IPS DF 6.9 (cell line): ENCODE results near the gene LYPD4.
"Not testable (repeated sequence)": the region's sequence is repeated elsewhere in the genome, so short reads cannot be mapped to it uniquely, and the experiment has no call there.

Experiments used
- DNase-seq: peaks from one replicate; pipeline ENCODE4 v3.0.0-alpha.2; 2013; ENCODE audit warnings: low read depth, low spot score
- H3K27ac ChIP-seq: one replicate; pipeline ENCODE4 v1.5.1; 2013; ENCODE audit warnings: low read length, control low read depth
- H3K27me3 ChIP-seq: 2 replicates; pipeline ENCODE4 v1.6.1; 2013; ENCODE audit warnings: mild to moderate bottlenecking, low read length; ENCODE audit not compliant: control insufficient read depth, insufficient read depth
- H3K36me3 ChIP-seq: 2 replicates; pipeline ENCODE4 v1.6.1; 2013; ENCODE audit warnings: low read length; ENCODE audit not compliant: control insufficient read depth, insufficient read depth
- H3K4me1 ChIP-seq: 2 replicates; pipeline ENCODE4 v1.6.1; 2013; ENCODE audit warnings: low read length; ENCODE audit not compliant: control insufficient read depth, insufficient read depth
- H3K4me3 ChIP-seq: 2 replicates; pipeline ENCODE4 v1.5.1; 2013; ENCODE audit warnings: mild to moderate bottlenecking, low read length
- H3K9me3 ChIP-seq: 2 replicates; pipeline ENCODE4 v1.6.1; 2013; ENCODE audit warnings: low read length, inconsistent platforms; ENCODE audit not compliant: control insufficient read depth, insufficient read depth
- WGBS: extraction: QIAGEN DNeasy Blood & Tissue Kit; methylation state at CpG from one replicate; pipeline ENCODE4 v1.1.7; 2013; ENCODE audit warnings: mixed read lengths, missing lambda C conversion rate; ENCODE audit not compliant: insufficient read length, insufficient coverage; 5-methylcytosine and 5-hydroxymethylcytosine counted together

LYPD4 gene

DNA sequence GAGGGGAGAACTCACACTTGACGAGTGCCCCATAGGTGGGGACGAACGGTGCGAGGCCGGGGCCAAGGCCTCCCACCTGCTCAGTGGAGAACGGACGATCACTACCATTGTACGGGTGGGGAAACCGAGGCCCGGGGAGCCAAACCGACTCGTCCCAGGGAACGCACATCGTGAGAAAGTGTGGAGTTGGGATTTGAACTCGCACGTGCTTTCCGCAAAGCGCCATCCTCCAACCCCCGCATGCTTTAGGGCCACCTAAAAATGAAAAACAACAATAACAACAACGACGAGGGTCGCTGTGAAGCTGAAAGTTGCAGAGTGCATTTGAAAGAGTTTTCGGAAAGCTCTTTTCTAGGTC, 39.0 kb upstream of the LYPD4 start:
- Histone ChIP-seq H3K36me3 (no peaks in the 10 kb centered on the region; the same call in 1 of the 2 replicates), H3K4me3 (peak overlapping the region; percentile 57), H3K27me3 (no peaks in the 10 kb centered on the region; the same call in 1 of the 2 replicates), H3K4me1 (peaks cover 8% of the 10 kb centered on the region), H3K27ac (no peak overlapping the region), H3K9me3 (no peaks in the 10 kb centered on the region)
- WGBS, result no CpG with 5 or more reads among the region's 23 CpGs
- DNase-seq, result no peak

DNA sequence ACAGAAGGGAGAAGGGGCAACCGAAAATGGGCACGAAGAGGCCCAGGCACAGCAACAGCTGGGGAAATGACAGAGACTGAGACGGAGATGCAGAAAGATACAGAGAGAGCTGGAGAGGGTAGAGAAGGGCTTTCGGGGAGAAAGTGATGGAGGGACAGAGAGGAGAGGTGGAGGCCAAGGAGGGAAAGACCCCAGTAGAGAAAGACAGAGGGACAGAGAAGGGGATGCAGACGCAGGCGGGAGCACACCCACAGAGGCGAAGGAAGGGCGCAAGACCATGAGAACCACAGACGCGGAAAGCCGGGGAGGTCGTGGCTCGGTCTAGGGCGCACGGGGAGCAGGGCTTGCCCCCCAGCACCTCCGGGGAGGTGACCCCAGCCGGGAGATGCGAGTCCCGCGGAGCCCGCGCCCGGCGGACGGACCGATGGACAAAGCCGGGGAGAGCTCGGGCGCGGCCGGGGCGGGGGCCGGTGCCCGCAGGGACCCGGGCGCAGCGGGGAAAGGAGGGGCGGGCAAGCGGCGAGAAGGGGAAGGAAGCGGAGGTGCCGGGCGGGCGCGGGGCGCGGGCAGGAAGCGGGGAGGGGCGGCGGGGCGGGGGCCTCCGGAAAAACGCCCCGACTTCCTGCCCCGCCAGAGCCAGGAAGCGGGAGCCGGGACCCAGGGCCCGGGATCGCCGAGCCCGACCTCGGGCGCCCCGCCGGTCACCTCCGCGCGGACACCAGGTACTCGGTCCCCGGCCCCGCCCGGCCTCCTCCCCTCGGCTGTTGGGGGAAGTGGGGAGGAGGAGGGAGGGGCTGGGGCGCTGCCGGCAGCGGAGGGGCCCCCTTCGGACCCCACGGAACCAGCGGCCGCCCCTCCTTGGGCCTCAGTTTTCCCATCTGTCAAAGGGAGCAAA, 38.3 kb upstream of the LYPD4 start, which contains the start of gene ARHGEF1:
Gene ARHGEF1, plus strand, starts transcription at position 617 of the 895 bp plus-strand sequence. CDS start 4,899 bp downstream, outside the sequence.
- Histone ChIP-seq H3K27me3 (no peaks in the 10 kb centered on the region; the same call in 1 of the 2 replicates), H3K4me1 (peaks cover 4% of the 10 kb centered on the region; the same call in 1 of the 2 replicates), H3K9me3 (no peaks in the 10 kb centered on the region), H3K36me3 (no peaks in the 10 kb centered on the region; the same call in 1 of the 2 replicates), H3K4me3 (peak within 1 kb of the TSS; percentile 57), H3K27ac (no peak within 1 kb of the TSS)
- DNase-seq, result no peak
- WGBS, result no CpG with 5 or more reads among the region's 80 CpGs

DNA sequence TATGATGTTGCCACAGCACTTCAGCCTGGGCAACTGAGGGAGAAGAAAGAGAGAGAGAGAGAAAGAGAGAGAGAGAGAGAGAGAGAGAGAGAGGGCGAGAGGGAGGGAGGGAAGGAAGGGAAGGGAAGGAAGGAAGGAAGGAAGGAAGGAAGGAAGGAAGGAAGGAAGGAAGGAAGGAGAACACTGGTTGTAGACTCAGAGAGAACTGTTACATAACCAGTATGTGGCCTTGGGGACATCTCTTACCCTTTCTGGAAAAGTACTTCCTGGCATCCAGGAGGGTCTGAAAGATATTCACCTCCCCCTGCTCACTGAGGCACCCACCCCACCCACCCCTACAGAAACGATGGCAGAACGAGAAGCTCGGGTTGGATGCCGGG, 35.8 kb upstream of the LYPD4 start:
- H3K4me1 ChIP-seq, result no peaks in the 10 kb centered on the region
- H3K27ac ChIP-seq, result no peak overlapping the region
- WGBS, result no CpG with 5 or more reads among the region's 5 CpGs

DNA sequence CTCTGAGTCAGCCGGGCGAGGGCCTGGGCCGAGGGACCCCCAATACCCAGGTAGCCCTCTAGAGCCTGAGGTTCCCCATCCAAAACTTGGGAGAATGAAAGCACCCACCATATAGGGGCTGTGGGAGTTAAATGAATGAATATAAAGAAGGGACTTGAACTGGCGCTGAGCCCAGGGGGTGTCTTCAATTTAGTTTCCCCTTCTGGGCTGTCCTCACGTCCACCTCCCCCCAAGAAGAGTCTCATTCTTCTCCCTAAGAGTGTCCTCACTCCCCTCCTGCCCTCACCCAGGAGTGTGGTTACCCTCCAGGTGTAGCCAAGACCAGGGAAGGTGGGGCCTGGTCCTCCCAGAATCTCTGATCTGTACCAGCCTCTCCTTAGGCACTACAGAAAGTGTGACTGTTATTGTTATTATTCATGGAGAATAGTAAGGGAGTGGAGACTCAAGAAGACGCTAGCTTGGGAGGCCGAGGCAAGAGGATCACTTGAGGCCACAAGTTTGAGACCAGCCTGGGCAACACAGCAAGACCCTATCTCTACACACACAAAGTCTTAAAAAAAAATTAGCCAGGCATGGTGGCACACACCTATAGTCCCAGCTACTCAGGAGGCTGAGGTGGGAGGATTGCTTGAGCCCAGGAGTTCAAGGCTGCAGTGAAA, 35.3 kb upstream of the LYPD4 start:
- H3K27me3 ChIP-seq, result no peaks in the 10 kb centered on the region; the same call in 1 of the 2 replicates
- no peaks in the 10 kb centered on the region for H3K4me1 ChIP-seq
- no CpG with 5 or more reads among the region's 7 CpGs for WGBS
- H3K36me3 ChIP-seq, result no peaks in the 10 kb centered on the region; the same call in 1 of the 2 replicates
- H3K9me3 ChIP-seq, result no peaks in the 10 kb centered on the region
- DNase-seq, result no peak
- H3K4me3 ChIP-seq, result no peak overlapping the region
- no peak overlapping the region for H3K27ac ChIP-seq

More for the DNA sequence above, 35.8 kb upstream of the LYPD4 start:
- H3K4me3 ChIP-seq, result no peak overlapping the region
- no peaks in the 10 kb centered on the region; the same call in 1 of the 2 replicates for H3K27me3 ChIP-seq
- no peaks in the 10 kb centered on the region; the same call in 1 of the 2 replicates for H3K36me3 ChIP-seq
- H3K9me3 ChIP-seq, result no peaks in the 10 kb centered on the region
- DNase-seq, result no peak

DNA sequence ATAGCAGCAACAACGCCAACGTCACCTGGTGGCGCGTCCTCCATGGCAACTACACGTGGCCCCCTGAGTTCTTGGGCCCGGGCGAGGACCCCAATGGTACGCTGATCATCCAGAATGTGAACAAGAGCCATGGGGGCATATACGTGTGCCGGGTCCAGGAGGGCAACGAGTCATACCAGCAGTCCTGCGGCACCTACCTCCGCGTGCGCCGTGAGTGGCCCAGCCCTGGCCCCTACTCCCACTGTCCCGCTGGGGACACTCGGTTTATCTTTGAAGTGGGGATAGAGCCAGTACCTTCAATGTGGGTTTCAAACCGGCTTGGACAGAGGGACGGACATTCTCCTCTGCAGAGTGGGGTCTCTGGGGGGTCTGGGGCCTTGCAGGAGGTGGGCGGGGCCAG, 34.6 kb upstream of the LYPD4 start:
- Histone ChIP-seq H3K4me3 (no peak overlapping the region), H3K4me1 (no peaks in the 10 kb centered on the region), H3K9me3 (no peaks in the 10 kb centered on the region), H3K27ac (no peak overlapping the region), H3K36me3 (no peaks in the 10 kb centered on the region; the same call in 1 of the 2 replicates), H3K27me3 (no peaks in the 10 kb centered on the region; the same call in 1 of the 2 replicates)
- no CpG with 5 or more reads among the region's 21 CpGs for WGBS
- DNase-seq, result no peak

DNA sequence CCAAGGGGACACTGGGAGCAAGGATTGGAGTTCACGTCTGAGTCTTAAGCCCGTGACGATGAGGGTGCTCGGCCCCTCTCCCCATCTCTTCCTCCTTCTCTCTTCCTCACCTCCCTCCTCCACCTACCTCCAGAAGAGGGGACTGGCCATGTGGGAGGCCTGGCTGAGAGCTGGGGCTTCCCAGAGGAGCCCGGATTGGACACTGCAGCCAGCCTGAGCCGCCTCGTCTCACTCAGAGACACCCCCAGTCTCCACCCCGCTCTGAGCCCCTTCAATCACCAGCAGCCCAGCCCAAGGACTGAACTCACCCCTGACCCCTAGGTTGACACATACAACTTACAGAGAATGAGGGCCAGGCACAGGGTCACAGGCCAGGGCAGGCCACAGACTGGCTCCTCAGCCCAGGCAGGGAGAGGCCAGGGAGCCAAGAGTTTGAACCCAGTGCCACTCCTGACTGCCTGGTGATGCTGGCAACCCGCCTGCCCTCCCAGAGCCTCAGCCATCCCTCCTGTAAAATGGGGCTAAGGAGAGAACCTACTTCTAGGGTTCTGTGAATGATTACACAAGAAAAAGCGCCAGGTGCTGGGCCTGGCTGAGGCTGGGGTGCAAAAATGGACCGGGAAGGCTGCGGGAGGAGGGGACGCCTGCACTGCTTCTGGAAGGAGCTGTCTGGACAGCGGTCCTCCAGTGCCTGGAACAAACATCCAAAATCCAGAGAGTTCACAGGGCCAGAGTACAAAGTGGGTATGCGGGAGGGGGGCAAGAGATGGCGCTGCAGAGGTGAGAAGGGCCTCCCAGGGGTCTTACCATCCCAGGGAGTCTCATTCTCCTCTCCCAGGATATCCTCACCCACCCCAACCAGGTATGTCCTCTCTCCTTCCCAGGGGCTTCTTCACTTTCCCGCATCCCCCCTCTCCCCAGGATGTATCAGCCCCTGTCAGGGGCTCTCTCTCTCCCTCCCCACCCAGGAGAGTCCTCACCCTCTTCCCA, 33.7 kb upstream of the LYPD4 start:
- DNase-seq, result no peak
- Histone ChIP-seq H3K4me3 (no peak overlapping the region), H3K9me3 (no peaks in the 10 kb centered on the region), H3K4me1 (no peaks in the 10 kb centered on the region), H3K27me3 (no peaks in the 10 kb centered on the region; the same call in 1 of the 2 replicates), H3K27ac (no peak overlapping the region), H3K36me3 (no peaks in the 10 kb centered on the region; the same call in 1 of the 2 replicates)
- no CpG with 5 or more reads among the region's 17 CpGs for WGBS

DNA sequence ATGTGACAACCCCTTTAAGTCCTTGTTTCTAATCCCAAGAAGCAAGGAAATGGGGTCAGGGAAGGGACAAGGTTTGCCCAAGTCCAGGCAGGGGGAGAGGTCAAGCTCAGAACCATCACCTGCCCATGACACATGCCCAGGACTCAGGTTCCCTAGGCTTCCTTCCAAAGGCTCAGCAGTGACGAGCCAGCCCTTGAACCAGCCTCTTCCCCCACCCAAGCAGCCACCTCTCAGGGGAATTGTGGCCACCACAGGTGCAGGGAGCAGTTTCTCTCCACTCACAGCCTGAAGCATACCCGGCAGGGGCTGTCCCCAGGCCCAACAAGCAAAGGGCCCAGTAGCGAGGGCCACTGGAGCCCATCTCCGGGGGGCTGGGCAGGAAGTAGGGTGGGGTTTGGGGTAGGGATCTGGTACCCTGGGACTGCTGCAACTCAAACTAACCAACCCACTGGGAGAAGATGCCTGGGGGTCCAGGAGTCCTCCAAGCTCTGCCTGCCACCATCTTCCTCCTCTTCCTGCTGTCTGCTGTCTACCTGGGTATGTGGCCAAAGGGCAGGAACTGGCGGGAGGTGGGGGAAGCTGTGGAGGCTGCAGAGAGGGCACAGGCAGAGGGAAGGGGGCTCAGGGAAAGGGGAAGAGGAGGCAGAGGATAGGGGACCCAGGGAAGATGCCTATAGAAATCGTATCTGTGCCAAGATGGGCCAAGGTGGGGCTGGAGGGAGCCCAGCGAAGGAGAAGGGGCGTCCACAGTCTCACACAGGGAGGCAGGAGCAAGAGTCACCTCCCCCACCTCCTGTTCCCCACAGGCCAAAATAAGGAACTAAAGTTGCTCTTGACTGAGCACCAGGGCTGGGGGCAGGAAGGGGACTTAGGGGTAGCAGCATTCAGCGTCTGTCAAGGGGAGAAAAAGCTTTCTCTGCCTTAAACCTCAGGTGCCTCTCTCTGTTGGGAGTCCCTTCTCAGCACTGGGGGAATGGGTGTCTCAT, 32.7 kb upstream of the LYPD4 start, which contains the start of gene CD79A:
Gene CD79A, plus strand, starts transcription at position 433 of the 986 bp plus-strand sequence. Its CDS starts 26 bp downstream, at position 459.
- no peak within 1 kb of the TSS for H3K4me3 ChIP-seq
- no peaks in the 10 kb centered on the region for H3K4me1 ChIP-seq
- DNase-seq, result no peak
- H3K27me3 ChIP-seq, result no peaks in the 10 kb centered on the region; the same call in 1 of the 2 replicates
- H3K9me3 ChIP-seq, result no peaks in the 10 kb centered on the region
- no CpG with 5 or more reads among the region's 9 CpGs for WGBS
- H3K27ac ChIP-seq, result no peak within 1 kb of the TSS
- H3K36me3 ChIP-seq, result no peaks in the 10 kb centered on the region

DNA sequence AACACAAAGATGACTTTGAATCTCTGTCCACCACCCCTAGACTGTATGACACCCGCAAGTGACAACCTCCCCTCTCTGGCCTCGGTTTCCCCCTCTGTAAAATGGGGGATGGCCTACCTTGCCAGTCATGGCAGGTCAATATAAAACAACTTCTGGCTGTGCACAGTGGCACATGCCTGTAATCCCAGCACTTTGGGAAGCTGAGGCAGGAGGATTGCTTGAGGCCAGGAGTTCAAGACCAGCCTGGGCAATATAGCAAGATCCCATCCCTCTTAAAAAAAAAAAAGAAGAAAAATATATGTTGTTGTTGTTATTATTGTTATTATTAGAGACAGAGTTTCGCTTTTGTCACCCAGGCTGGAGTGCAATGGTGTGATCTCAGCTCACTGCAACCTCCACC, 31.5 kb upstream of the LYPD4 start:
- not testable (repeated sequence) for H3K27me3 ChIP-seq, H3K4me1 ChIP-seq, H3K27ac ChIP-seq, H3K36me3 ChIP-seq, H3K9me3 ChIP-seq, H3K4me3 ChIP-seq, DNase-seq
- WGBS, result no CpG with 5 or more reads among the region's 3 CpGs
